Kidney (tissue), 14 donors: ENCODE measurements around the gene SERPINA4. TPM values are rescaled to one million over a fixed set of nuclear protein-coding genes. Genes with fewer than 3 reads are reported as not detected.

Experiments used
- DNase-seq, 5 donors: peaks; one replicate each; pipeline ENCODE4 v3.0.0-alpha.2; 2013 to 2020
- FAIRE-seq: peaks from 2 replicates; lab custom pipeline; 2012; peaks lifted over from hg19 to GRCh38; lab: Jason Lieb, UNC
- H3K27ac ChIP-seq, 2 donors: one replicate each; pipeline ENCODE4 v1.7.0; 2013; ENCODE audit warnings: low read depth in 2 of 2, low read length in 2 of 2, inconsistent platforms in 1 of 2
- H3K27me3 ChIP-seq: one replicate; pipeline ENCODE4 v1.7.1; 2013; ENCODE audit warnings: low read length, inconsistent platforms; ENCODE audit not compliant: control insufficient read depth, insufficient read depth
- H3K36me3 ChIP-seq, 3 donors: one replicate each; pipeline versions ENCODE4 v1.7.0 to v1.7.1; 2013; ENCODE audit warnings: low read length in 3 of 3, control low read depth in 1 of 3, inconsistent platforms in 1 of 3; ENCODE audit not compliant: insufficient read depth in 3 of 3, control insufficient read depth in 2 of 3
- H3K4me1 ChIP-seq, 3 donors: one replicate each; pipeline versions ENCODE4 v1.7.0 to v1.7.1; 2013; ENCODE audit warnings: low read length in 3 of 3, inconsistent platforms in 1 of 3, low read depth in 1 of 3; ENCODE audit not compliant: control insufficient read depth in 2 of 3, insufficient read depth in 2 of 3
- H3K4me3 ChIP-seq, 3 donors: one replicate each; pipeline versions ENCODE4 v1.7.0 to v1.8.1; 2013; ENCODE audit warnings: low read length in 3 of 3, control low read depth in 1 of 3, inconsistent platforms in 1 of 3
- H3K9ac ChIP-seq, 3 donors: one replicate each; pipeline versions ENCODE4 v1.7.0 to v1.7.1; 2013; ENCODE audit warnings: low read length in 3 of 3, control low read depth in 1 of 3, inconsistent platforms in 1 of 3
- H3K9me3 ChIP-seq, 3 donors: one replicate each; pipeline versions ENCODE4 v1.7.0 to v1.7.1; 2013; ENCODE audit warnings: low read length in 3 of 3, control low read depth in 1 of 3, inconsistent platforms in 1 of 3; ENCODE audit not compliant: control insufficient read depth in 2 of 3, insufficient read depth in 1 of 3
- intact Hi-C: fragments of 100-400 bp; cut with DNase I; formaldehyde crosslinking; loops from one replicate; pipeline ENCODE4 v1.11.1; 2022
- polyA plus RNA-seq: library from polyadenylated mRNA; stranded (reverse); fragments of 350-450 nt; fragmentation: Illumina TruSeq; extraction: RNeasy Lipid Tissue Mini Kit (QIAGEN cat#74804); gene quantifications from one replicate; pipeline ENCODE4 v1.2.3, GENCODE V29; 2014; ENCODE audit warnings: low read depth, low replicate concordance; ENCODE audit not compliant: insufficient read depth
- total RNA-seq: library from RNA; stranded (reverse); fragmentation: NEBNext Ultra II Directional; extraction: Animal tissue kit (Norgen Biotek cat#: 25700); gene quantifications from one replicate; pipeline ENCODE4 v1.2.1, GENCODE V29; 2021
- TF ChIP-seq, protein P1 (sequence below): IDR thresholded peaks from 3 replicates; pipeline ENCODE4 v1.5.1; 2012; ENCODE audit warnings: mild to moderate bottlenecking, moderate library complexity, borderline replicate concordance; ENCODE audit not compliant: insufficient read depth; ENCODE audit errors: extremely low read depth
- donor health status: control.
- donor health status: control.
- donor health status: control.
- donor health status: control.
- donor health status: control.
- donor health status: DM: yes; HTN: yes; CAD: no.
- donor health status: Normal renal cell carcinoma (clear cell type).

SERPINA4 gene
- total and polyA plus RNA-seq, 2 donors from 2014 or later: 6.1 to 28.3 TPM

DNA sequence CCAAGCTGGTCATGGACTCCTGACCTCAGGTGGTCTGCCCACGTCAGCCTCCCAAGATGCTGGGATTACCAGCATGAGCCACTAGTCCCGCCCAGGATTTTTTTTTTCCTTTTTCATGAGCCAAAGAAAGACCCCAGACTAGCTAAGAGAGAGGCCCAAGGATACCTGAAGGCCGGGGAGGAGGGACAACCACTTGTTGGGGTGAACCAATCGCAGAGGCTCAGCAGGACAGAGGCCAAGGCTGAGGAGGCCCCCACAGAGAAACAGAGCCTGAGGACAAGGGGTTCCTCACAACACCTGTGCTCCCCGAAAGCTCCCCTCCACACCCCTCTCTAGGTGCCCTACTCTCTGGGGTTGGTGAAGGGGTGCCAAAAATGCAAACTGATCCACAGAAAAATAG, 49.9 kb downstream of the SERPINA4 start:
- no peaks in the 10 kb centered on the region for H3K36me3 ChIP-seq
- no peak overlapping the region for H3K4me3 ChIP-seq
- no peak overlapping the region for H3K27ac ChIP-seq
- H3K9ac ChIP-seq: no peak overlapping the region
- intact Hi-C loops: no loop called here
- TF ChIP-seq, protein P1, sequence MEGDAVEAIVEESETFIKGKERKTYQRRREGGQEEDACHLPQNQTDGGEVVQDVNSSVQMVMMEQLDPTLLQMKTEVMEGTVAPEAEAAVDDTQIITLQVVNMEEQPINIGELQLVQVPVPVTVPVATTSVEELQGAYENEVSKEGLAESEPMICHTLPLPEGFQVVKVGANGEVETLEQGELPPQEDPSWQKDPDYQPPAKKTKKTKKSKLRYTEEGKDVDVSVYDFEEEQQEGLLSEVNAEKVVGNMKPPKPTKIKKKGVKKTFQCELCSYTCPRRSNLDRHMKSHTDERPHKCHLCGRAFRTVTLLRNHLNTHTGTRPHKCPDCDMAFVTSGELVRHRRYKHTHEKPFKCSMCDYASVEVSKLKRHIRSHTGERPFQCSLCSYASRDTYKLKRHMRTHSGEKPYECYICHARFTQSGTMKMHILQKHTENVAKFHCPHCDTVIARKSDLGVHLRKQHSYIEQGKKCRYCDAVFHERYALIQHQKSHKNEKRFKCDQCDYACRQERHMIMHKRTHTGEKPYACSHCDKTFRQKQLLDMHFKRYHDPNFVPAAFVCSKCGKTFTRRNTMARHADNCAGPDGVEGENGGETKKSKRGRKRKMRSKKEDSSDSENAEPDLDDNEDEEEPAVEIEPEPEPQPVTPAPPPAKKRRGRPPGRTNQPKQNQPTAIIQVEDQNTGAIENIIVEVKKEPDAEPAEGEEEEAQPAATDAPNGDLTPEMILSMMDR: no peak
- no peaks in the 10 kb centered on the region for H3K4me1 ChIP-seq
- H3K27me3 ChIP-seq: no peaks in the 10 kb centered on the region
- H3K9me3 ChIP-seq: no peaks in the 10 kb centered on the region
- FAIRE-seq (no peak), DNase-seq (peak in 1 of 5 donors; percentile 51)

DNA sequence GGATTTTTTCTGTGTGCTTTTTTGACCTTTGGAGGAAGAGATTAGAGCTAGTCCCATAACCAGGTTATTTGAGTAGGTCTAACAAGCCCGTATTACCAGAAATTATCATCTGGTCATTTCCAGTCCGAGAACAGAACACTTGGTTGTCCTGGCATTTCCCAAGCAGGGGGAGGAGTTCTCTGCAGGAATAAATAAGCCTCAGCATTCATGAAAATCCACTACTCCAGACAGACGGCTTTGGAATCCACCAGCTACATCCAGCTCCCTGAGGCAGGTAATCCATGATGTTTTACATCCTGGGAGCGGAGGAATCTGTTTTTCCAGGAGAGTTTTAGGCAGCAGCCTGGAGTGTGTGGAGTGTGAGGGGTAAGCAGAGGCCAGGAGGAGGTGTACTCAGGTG, 50.9 kb downstream of the SERPINA4 start, which contains the start of gene SERPINA3:
Gene SERPINA3, plus strand, starts transcription at position 218 of the 400 bp plus-strand sequence. CDS start 2,051 bp downstream, outside the sequence.
- Histone ChIP-seq H3K36me3 (no peaks in the 10 kb centered on the region), H3K9ac (no peak within 1 kb of the TSS), H3K9me3 (peaks cover 0 to 9% (median 0%) of the 10 kb centered on the region in 3 donors), H3K27me3 (no peaks in the 10 kb centered on the region), H3K4me1 (no peaks in the 10 kb centered on the region), H3K4me3 (no peak within 1 kb of the TSS), H3K27ac (no peak within 1 kb of the TSS)
- FAIRE-seq (no peak), DNase-seq (peak in 1 of 5 donors; percentile 18)
- intact Hi-C loops: no loop called here
- TF ChIP-seq, protein P1: no peak

DNA sequence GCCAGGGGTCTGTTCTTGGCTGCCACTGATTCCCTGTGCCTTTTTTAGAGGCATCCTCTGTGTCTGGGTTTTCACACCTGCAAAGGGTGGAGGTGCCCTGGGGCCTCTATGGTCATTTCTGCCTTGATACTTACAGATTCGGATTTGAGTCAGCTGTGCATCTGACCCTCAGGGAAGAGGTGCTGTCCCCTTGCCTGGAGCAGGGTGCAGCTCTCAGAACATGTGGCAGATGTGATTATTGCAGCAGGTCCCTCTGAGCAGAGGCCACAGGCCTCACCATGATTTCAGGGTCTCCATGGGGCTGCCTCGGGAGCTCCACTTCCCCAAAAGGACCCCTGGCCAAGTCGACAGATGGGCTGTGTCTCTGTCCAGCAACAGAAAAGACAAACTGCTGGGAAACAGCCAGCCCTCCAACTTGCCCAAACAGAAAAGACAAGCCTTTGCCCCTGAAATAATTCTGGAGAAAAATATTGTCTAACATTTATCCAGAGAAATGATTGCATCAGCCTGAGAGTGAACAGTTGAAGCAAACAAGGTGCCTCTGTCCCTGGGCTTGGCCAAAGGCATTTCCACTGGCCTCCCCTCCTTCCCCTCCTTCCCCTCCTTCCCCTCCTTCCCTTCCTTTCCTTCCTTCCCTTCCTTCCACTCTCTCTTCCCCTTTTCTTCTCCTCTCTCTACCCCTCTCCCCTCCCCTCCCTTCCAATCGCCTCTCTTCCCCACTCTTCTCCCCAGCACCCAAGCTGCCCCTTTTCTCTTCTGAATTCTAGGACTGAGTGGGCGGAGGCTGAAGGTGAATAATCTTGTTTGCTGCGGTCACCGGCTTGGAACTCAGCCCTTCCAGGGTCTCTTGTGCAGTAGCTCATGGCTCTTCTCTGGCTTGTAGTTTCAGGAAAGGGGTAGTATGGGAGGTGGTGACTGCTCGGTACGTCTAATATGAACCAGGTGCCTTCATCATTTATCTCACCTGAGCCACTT, 51.6 kb downstream of the SERPINA4 start:
- Histone ChIP-seq H3K4me3 (no peak overlapping the region), H3K4me1 (no peaks in the 10 kb centered on the region), H3K27me3 (no peaks in the 10 kb centered on the region), H3K27ac (no peak overlapping the region), H3K36me3 (no peaks in the 10 kb centered on the region), H3K9ac (no peak overlapping the region), H3K9me3 (peaks cover 0 to 15% (median 0%) of the 10 kb centered on the region in 3 donors)
- intact Hi-C loops: no loop called here
- DNase-seq (peak in 2 of 5 donors; percentile 20 to 67), FAIRE-seq (no peak)
- TF ChIP-seq, protein P1: no peak
